GM12878 (cell line): ENCODE measurements around the gene CD207. TPM values are rescaled to one million over a fixed set of nuclear protein-coding genes. Genes with fewer than 3 reads are reported as not detected.

Source experiments
- ATAC-seq: fragments of 200-7000 bp; cut with Tn5 transposase; 3 replicates; pipeline ENCODE4 v1.9.1; 2020; ENCODE audit warnings: mild to moderate bottlenecking, moderate library complexity
- BruUV-seq: library from RNA; stranded (reverse); fragments of 400-500 nt; replicated peaks from 2 replicates; lab custom pipeline; 2021; lab: Mats Ljungman, UMichigan
- CTCF ChIA-PET: fragments of 300-600 bp; sonication (Branson Sonifier 250); formaldehyde crosslinking; extraction: SDS; loops from one replicate; lab custom pipeline; 2021; ENCODE audit warnings: inconsistent platforms; lab: Yijun Ruan, JAX
- POLR2A ChIA-PET: fragments of 350-600 bp; formaldehyde crosslinking; extraction: SDS; loops from one replicate; lab custom pipeline; 2021; ENCODE audit warnings: inconsistent platforms; lab: Charles Lee
- RAD21 ChIA-PET: fragments of 300-600 bp; sonication (Branson Sonifier 250); formaldehyde crosslinking; loops from one replicate; lab custom pipeline; 2023; ENCODE audit warnings: antibody characterized with exemption; ENCODE audit not compliant: unreplicated experiment; lab: Charles Lee
- SMC1A ChIA-PET: fragments of 300-600 bp; sonication (Branson Sonifier 250); formaldehyde crosslinking; loops from one replicate; lab custom pipeline; 2023; ENCODE audit not compliant: unreplicated experiment, uncharacterized antibody; lab: Charles Lee
- DNase-seq: peaks from one replicate; pipeline ENCODE4 v3.0.0-alpha.2; 2011; ENCODE audit warnings: low read depth, low spot score
- FAIRE-seq: peaks from 3 replicates; lab custom pipeline; 2011; peaks lifted over from hg19 to GRCh38; lab: Jason Lieb, UNC
- H2AFZ ChIP-seq: 2 replicates; pipeline ENCODE4 v1.6.0; 2011; ENCODE audit warnings: low read depth, low read length, control low read depth; ENCODE audit not compliant: control insufficient read depth
- H3K27ac ChIP-seq: 2 replicates; pipeline ENCODE4 v1.5.1; 2011; ENCODE audit warnings: control low read depth; ENCODE audit not compliant: control insufficient read depth, insufficient read depth
- H3K27me3 ChIP-seq, 2 experiments: replicated peaks in 1 of 2; 2 replicates each; pipeline versions ENCODE4 v1.6.0 to v1.6.1; 2011; ENCODE audit warnings: low read length in 1 of 2; ENCODE audit not compliant: control insufficient read depth in 2 of 2, insufficient read depth in 2 of 2
- H3K36me3 ChIP-seq, 2 experiments: 2 replicates each; pipeline ENCODE4 v1.5.1; 2011; ENCODE audit warnings: low read length in 1 of 2; ENCODE audit not compliant: control insufficient read depth in 2 of 2, insufficient read depth in 2 of 2
- H3K4me1 ChIP-seq: 2 replicates; pipeline ENCODE4 v1.6.1; 2011; ENCODE audit warnings: mild to moderate bottlenecking, low read length, moderate library complexity, mixed read lengths; ENCODE audit not compliant: control insufficient read depth, insufficient read depth
- H3K4me2 ChIP-seq: 2 replicates; pipeline ENCODE4 v1.6.0; 2011; ENCODE audit warnings: control low read depth; ENCODE audit not compliant: control insufficient read depth, insufficient read depth
- H3K4me3 ChIP-seq: fragments of 200-600 bp; sonication (generic); 2 replicates; pipeline ENCODE4 v1.5.1; 2016
- H3K79me2 ChIP-seq: 2 replicates; pipeline ENCODE4 v1.6.0; 2011; ENCODE audit warnings: low read length; ENCODE audit not compliant: control insufficient read depth, insufficient read depth
- H3K9ac ChIP-seq: 2 replicates; pipeline ENCODE4 v1.8.0; 2011; ENCODE audit warnings: low read length, control low read depth, mixed read lengths; ENCODE audit not compliant: control insufficient read depth, insufficient read depth
- H3K9me3 ChIP-seq: replicated peaks from 3 replicates; pipeline ENCODE4 v1.5.1; 2011; ENCODE audit warnings: mild to moderate bottlenecking, low read length; ENCODE audit not compliant: control insufficient read depth, insufficient read depth
- H4K20me1 ChIP-seq: 2 replicates; pipeline ENCODE4 v1.6.0; 2011; ENCODE audit not compliant: control insufficient read depth, insufficient read depth
- BCL3 ChIP-seq: IDR thresholded peaks from 2 replicates; pipeline ENCODE4 v1.6.1; 2011; ENCODE audit warnings: borderline replicate concordance, low read depth, mild to moderate bottlenecking, moderate library complexity, low read length; ENCODE audit not compliant: insufficient read depth, poor library complexity, severe bottlenecking
- CHD2 ChIP-seq: IDR thresholded peaks from 2 replicates; pipeline ENCODE4 v1.6.1; 2011; ENCODE audit warnings: low read depth, low read length, improper control_type of control experiment, borderline replicate concordance
- JUNB ChIP-seq: IDR thresholded peaks from 2 replicates; pipeline ENCODE4 v1.6.1; 2016; ENCODE audit warnings: antibody characterized with exemption, mild to moderate bottlenecking
- MTA3 ChIP-seq: IDR thresholded peaks from 2 replicates; pipeline ENCODE4 v1.6.1; 2012; ENCODE audit warnings: low read length, inconsistent platforms, borderline replicate concordance
- NFXL1 ChIP-seq: fragments of 450-650 bp; IDR thresholded peaks from 2 replicates; pipeline ENCODE4 v1.6.1; 2017; ENCODE audit warnings: antibody characterized with exemption, mild to moderate bottlenecking, borderline replicate concordance
- NRF1 ChIP-seq: conservative IDR thresholded peaks from 2 replicates; pipeline ENCODE4 v1.6.1; 2011; ENCODE audit warnings: mild to moderate bottlenecking, low read depth, low read length, improper control_type of control experiment
- POLR2A ChIP-seq: IDR thresholded peaks from 2 replicates; pipeline ENCODE4 v1.6.1; 2011; ENCODE audit warnings: low read depth, mild to moderate bottlenecking, low read length
- SMARCA5 ChIP-seq: fragments of 450-650 bp; IDR thresholded peaks from 2 replicates; pipeline ENCODE4 v1.6.1; 2017; ENCODE audit warnings: mild to moderate bottlenecking
- STAT3 ChIP-seq: IDR thresholded peaks from 2 replicates; pipeline ENCODE4 v1.6.1; 2011; ENCODE audit warnings: low read depth, low read length, improper control_type of control experiment
- TBL1XR1 ChIP-seq: IDR thresholded peaks from 2 replicates; pipeline ENCODE4 v1.6.1; 2012; ENCODE audit warnings: low read depth, low read length, improper control_type of control experiment
- TCF12 ChIP-seq: IDR thresholded peaks from 2 replicates; pipeline ENCODE4 v1.6.1; 2011; ENCODE audit warnings: low read depth, mild to moderate bottlenecking, low read length
- WGBS: methylation state at CpG from one replicate; pipeline ENCODE4 v1.1.6; 2016; ENCODE audit warnings: low lambda C conversion rate; ENCODE audit not compliant: insufficient replicate concordance, insufficient coverage; ENCODE audit errors: missing lambda C conversion rate; 5-methylcytosine and 5-hydroxymethylcytosine counted together
- in situ Hi-C: fragments of 300-500 bp; cut with MboI; formaldehyde crosslinking; loops from 9 replicates; pipeline ENCODE4 v1.14.3; 2018; ENCODE audit warnings: mixed read lengths
- intact Hi-C: fragments of 100-400 bp; cut with micrococcal nuclease; formaldehyde crosslinking; loops from one replicate; pipeline ENCODE4 v1.14.2; 2022; ENCODE audit not compliant: unreplicated experiment
- polyA plus RNA-seq, 11 experiments: library from polyadenylated mRNA; depleted of rRNA in 4 of 11; unstranded in 6 of 11; stranded (reverse) in 5 of 11; fragments of >200 nt; fragmentation: Nextera tagmentation in 4 of 11; fragmentation: Illumina TruSeq in 1 of 11; extraction: Ambion mirVana in 4 of 11; extraction: Trizol in 1 of 11; gene quantifications; 1 replicate in 1 of 11; 2 replicates in 10 of 11; pipeline versions ENCODE4 v1.2.1 to v1.2.3, GENCODE V29; 2011 to 2016; ENCODE audit warnings: inconsistent platforms in 2 of 11, missing spikeins in 2 of 11, low read depth in 1 of 11
- total RNA-seq, 4 experiments: library from RNA; depleted of rRNA in 3 of 4; stranded (reverse); fragments of >200 nt in 3 of 4; fragmentation: Illumina TruSeq in 1 of 4; extraction: Trizol in 1 of 4; gene quantifications; 2 replicates each; pipeline versions ENCODE4 v1.2.1 to v1.2.3, GENCODE V29; 2013 to 2021
- TF ChIP-seq, protein P1 (sequence below): IDR thresholded peaks from 2 replicates; pipeline ENCODE4 v1.6.1; 2012; ENCODE audit warnings: improper control_type of control experiment, low read depth, low read length; ENCODE audit not compliant: insufficient replicate concordance

Gene CD207
- total and polyA plus RNA-seq, 10 of the 15 experiments (the other 5 are each of a cell fraction or from before 2014, with no cell fraction given), result not detected

DNA sequence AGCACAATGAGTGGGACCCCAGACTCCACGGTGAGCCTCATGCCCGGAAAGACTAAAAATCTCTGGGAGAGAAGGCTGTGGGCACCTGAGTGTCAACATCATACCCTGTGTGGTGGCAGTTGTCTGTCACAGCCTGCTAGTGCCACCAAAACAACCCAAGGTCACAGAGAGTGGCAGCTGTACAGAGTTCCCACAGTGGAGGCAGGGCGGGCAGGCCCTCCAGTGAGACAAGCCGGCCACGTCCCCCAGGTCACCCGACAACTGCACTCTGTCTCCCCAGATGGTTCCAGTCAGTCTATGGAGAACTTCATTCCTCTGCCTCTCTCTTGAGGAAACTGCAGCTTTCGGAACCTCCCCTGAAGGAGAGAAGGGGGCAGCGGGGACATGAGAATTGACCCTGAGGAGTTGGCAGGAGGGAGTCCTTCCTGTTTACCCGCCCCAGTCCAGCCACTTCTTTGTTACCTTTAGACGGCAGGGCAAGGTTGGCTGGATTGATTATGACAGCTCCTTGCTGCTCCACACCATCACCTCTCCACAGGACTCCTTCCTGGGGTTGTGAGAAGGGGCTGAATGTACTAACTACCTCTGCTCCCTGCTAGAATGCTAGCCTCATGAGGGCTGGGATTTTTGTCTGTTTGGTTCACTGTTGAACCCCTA, 33.9 kb downstream of the CD207 start:
- BruUV-seq, result no TSS peak
- Histone ChIP-seq H3K79me2 (no peaks in the 10 kb centered on the region), H3K27ac (no peak overlapping the region), H4K20me1 (no peaks in the 10 kb centered on the region), H3K9ac (no peak overlapping the region), H3K9me3 (peaks cover 5% of the 10 kb centered on the region; the same call in 1 of the 3 replicates), H2AFZ (no peak overlapping the region), H3K27me3 (no peaks in the 10 kb centered on the region), H3K4me3 (no peak overlapping the region), H3K4me2 (no peak overlapping the region), H3K36me3 (no peaks in the 10 kb centered on the region), H3K4me1 (no peaks in the 10 kb centered on the region)
- ATAC-seq, result no peak
- WGBS, result 33% methylated on average over 10 of the region's 10 CpGs
- intact Hi-C loops, result no loop called here
- ChIA-PET CTCF (no interaction called here), SMC1A (no interaction called here), RAD21 (no interaction called here)
- in situ Hi-C loops, result no loop called here
- no peak for DNase-seq
- FAIRE-seq, result no peak
- no peak for TF ChIP-seq MTA3
- TF ChIP-seq, all 136 proteins: peak for 0
- POLR2A ChIA-PET, result interaction anchor here (0.5 kb wide), 1 partner anchor 178 kb away, joined by 7 read pairs; no protein-coding TSS in a partner anchor

DNA sequence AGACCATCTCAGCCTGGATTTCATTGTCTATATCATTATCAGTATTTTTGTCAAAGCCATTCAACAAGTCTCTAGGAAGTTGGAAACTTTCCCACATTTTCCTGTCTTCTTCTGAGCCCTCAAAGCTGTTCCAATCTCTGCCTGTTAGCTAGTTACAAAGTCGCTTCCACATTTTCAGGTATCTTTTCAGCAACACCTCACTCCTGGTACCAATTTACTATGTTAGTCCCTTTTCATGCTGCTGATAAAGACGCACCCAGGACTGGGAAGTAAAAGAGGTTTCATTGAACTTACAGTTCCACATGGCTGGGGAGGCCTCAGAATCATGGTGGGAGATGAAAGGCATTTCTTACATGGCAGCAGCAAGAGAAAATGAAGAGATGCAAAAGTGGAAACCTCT, 35.9 kb downstream of the CD207 start:
- Histone ChIP-seq H3K9me3 (peaks cover 5% of the 10 kb centered on the region; the same call in 1 of the 3 replicates), H2AFZ (no peak overlapping the region), H3K4me3 (no peak overlapping the region), H3K27me3 (0 out of 4 replicates have a peak, but pooled peaks cover 0 to 3% of the 10 kb centered on the region in 2 experiments), H3K9ac (no peak overlapping the region), H3K36me3 (no peaks in the 10 kb centered on the region), H4K20me1 (no peaks in the 10 kb centered on the region), H3K79me2 (no peaks in the 10 kb centered on the region), H3K4me2 (no peak overlapping the region), H3K27ac (no peak overlapping the region), H3K4me1 (no peaks in the 10 kb centered on the region)
- SMC1A ChIA-PET, result no interaction called here
- CTCF ChIA-PET, result no interaction called here
- intact Hi-C loops (no loop called here), in situ Hi-C loops (no loop called here)
- POLR2A ChIA-PET, result no interaction called here
- FAIRE-seq, result no peak
- no peak for ATAC-seq
- RAD21 ChIA-PET, result no interaction called here
- BruUV-seq, result no TSS peak
- DNase-seq, result no peak
- WGBS, result 29% methylated on average over 2 of the region's 2 CpGs
- no peak for TF ChIP-seq JUNB
- TF ChIP-seq CHD2, result no peak
- TF ChIP-seq SMARCA5, result no peak
- no peak for TF ChIP-seq NRF1
- no peak for TF ChIP-seq BCL3
- TF ChIP-seq NFXL1, result no peak
- TF ChIP-seq, protein P1, sequence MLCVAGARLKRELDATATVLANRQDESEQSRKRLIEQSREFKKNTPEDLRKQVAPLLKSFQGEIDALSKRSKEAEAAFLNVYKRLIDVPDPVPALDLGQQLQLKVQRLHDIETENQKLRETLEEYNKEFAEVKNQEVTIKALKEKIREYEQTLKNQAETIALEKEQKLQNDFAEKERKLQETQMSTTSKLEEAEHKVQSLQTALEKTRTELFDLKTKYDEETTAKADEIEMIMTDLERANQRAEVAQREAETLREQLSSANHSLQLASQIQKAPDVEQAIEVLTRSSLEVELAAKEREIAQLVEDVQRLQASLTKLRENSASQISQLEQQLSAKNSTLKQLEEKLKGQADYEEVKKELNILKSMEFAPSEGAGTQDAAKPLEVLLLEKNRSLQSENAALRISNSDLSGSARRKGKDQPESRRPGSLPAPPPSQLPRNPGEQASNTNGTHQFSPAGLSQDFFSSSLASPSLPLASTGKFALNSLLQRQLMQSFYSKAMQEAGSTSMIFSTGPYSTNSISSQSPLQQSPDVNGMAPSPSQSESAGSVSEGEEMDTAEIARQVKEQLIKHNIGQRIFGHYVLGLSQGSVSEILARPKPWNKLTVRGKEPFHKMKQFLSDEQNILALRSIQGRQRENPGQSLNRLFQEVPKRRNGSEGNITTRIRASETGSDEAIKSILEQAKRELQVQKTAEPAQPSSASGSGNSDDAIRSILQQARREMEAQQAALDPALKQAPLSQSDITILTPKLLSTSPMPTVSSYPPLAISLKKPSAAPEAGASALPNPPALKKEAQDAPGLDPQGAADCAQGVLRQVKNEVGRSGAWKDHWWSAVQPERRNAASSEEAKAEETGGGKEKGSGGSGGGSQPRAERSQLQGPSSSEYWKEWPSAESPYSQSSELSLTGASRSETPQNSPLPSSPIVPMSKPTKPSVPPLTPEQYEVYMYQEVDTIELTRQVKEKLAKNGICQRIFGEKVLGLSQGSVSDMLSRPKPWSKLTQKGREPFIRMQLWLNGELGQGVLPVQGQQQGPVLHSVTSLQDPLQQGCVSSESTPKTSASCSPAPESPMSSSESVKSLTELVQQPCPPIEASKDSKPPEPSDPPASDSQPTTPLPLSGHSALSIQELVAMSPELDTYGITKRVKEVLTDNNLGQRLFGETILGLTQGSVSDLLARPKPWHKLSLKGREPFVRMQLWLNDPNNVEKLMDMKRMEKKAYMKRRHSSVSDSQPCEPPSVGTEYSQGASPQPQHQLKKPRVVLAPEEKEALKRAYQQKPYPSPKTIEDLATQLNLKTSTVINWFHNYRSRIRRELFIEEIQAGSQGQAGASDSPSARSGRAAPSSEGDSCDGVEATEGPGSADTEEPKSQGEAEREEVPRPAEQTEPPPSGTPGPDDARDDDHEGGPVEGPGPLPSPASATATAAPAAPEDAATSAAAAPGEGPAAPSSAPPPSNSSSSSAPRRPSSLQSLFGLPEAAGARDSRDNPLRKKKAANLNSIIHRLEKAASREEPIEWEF, result no peak
- TF ChIP-seq STAT3, result no peak
- TF ChIP-seq POLR2A, result no peak
- no peak for TF ChIP-seq TBL1XR1
- no peak for TF ChIP-seq TCF12
